Astrocyte (in vitro differentiated cells and primary cell): Measurements from ENCODE around the gene CORIN. TPM values are rescaled to one million over a fixed set of nuclear protein-coding genes. Genes with fewer than 3 reads are reported as not detected.

Experiments
- DNase-seq: peaks from one replicate; pipeline ENCODE4 v3.0.0-alpha.2; 2010; ENCODE audit warnings: low read depth
- FAIRE-seq: peaks from 2 replicates; lab custom pipeline; 2011; peaks lifted over from hg19 to GRCh38; lab: Jason Lieb, UNC
- H2AFZ ChIP-seq: 2 replicates; pipeline ENCODE4 v1.6.0; 2012; ENCODE audit warnings: low read depth, low read length, inconsistent platforms
- H3K27ac ChIP-seq: 2 replicates; pipeline ENCODE4 v1.5.1; 2011; ENCODE audit warnings: low read depth, low read length, inconsistent platforms
- H3K27me3 ChIP-seq: 2 replicates; pipeline ENCODE4 v1.6.0; 2011; ENCODE audit warnings: low read length, inconsistent platforms; ENCODE audit not compliant: insufficient read depth
- H3K36me3 ChIP-seq: 2 replicates; pipeline ENCODE4 v1.5.1; 2011; ENCODE audit warnings: low read length, inconsistent platforms; ENCODE audit not compliant: insufficient read depth
- H3K4me1 ChIP-seq: 2 replicates; pipeline ENCODE4 v1.5.1; 2011; ENCODE audit warnings: low read length, inconsistent platforms; ENCODE audit not compliant: insufficient read depth
- H3K4me2 ChIP-seq: 2 replicates; pipeline ENCODE4 v1.6.0; 2012; ENCODE audit warnings: low read length, inconsistent platforms
- H3K4me3 ChIP-seq: 2 replicates; pipeline ENCODE4 v1.5.1; 2011; ENCODE audit warnings: low read depth, mild to moderate bottlenecking, low read length, inconsistent platforms; ENCODE audit not compliant: insufficient read depth
- H3K79me2 ChIP-seq: 2 replicates; pipeline ENCODE4 v1.6.0; 2012; ENCODE audit warnings: mild to moderate bottlenecking, low read length, inconsistent platforms; ENCODE audit not compliant: insufficient read depth
- H3K9ac ChIP-seq: 2 replicates; pipeline ENCODE4 v1.6.0; 2012; ENCODE audit warnings: mild to moderate bottlenecking, low read length, inconsistent platforms
- H3K9me3 ChIP-seq: 2 replicates; pipeline ENCODE4 v1.5.1; 2012; ENCODE audit warnings: low read depth, mild to moderate bottlenecking, low read length, inconsistent platforms; ENCODE audit not compliant: insufficient read depth
- H4K20me1 ChIP-seq: 2 replicates; pipeline ENCODE4 v1.6.0; 2012; ENCODE audit warnings: low read length, inconsistent platforms; ENCODE audit not compliant: insufficient read depth
- H3K27ac Mint-ChIP-seq: one replicate; pipeline ENCODE4 v1.8.0; 2021; ENCODE audit warnings: mild to moderate bottlenecking, mixed read lengths; ENCODE audit not compliant: unreplicated experiment
- H3K27me3 Mint-ChIP-seq: one replicate; pipeline ENCODE4 v1.8.0; 2021; ENCODE audit warnings: low read depth, mixed read lengths; ENCODE audit not compliant: unreplicated experiment
- H3K36me3 Mint-ChIP-seq: one replicate; pipeline ENCODE4 v1.8.0; 2021; ENCODE audit warnings: low read depth, mixed read lengths; ENCODE audit not compliant: unreplicated experiment
- H3K4me1 Mint-ChIP-seq: one replicate; pipeline ENCODE4 v1.8.0; 2021; ENCODE audit warnings: low read depth, mixed read lengths; ENCODE audit not compliant: unreplicated experiment
- H3K4me3 Mint-ChIP-seq: one replicate; pipeline ENCODE4 v1.8.0; 2021; ENCODE audit warnings: mild to moderate bottlenecking, moderate library complexity, mixed read lengths; ENCODE audit not compliant: unreplicated experiment
- H3K9me3 Mint-ChIP-seq: one replicate; pipeline ENCODE4 v1.8.0; 2021; ENCODE audit warnings: mild to moderate bottlenecking, mixed read lengths; ENCODE audit not compliant: unreplicated experiment
- EZH2 ChIP-seq: IDR thresholded peaks from 2 replicates; pipeline ENCODE4 v1.6.1; 2012; ENCODE audit warnings: mild to moderate bottlenecking, low read length, inconsistent platforms; ENCODE audit not compliant: insufficient read depth
- total RNA-seq: library from RNA; stranded (reverse); gene quantifications from 2 replicates; pipeline ENCODE4 v1.2.1, GENCODE V29; 2021
- TF ChIP-seq, protein P1 (sequence below): IDR thresholded peaks from 2 replicates; pipeline ENCODE4 v1.5.1; 2011; ENCODE audit warnings: low read depth, mild to moderate bottlenecking, inconsistent platforms, low read length, moderate library complexity; ENCODE audit not compliant: insufficient read depth

CORIN gene
- total RNA-seq, 1 donor from 2014 or later: 0.20 TPM

DNA sequence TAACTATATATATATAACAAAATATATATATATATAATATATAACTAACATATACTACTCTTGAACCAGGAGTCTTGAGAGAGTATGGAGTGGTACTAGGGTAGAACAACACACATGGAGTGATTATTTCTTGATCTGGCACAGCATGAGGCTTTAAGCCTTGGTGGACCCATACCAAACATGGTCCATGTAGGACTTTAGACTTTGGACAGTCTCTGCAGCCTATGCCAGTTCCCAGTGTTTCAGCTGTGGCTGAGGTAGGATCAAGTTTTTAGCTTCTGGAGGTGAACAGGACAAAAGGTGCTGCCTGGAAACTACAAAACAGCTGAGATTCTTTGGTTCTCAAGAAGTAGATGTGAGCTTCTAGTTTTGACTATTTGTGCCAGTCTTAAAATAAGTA lies 20.6 kb downstream of the CORIN start:
- Histone ChIP-seq H3K4me3 (no peak overlapping the region), H4K20me1 (no peaks in the 10 kb centered on the region), H3K27me3 (no peaks in the 10 kb centered on the region), H3K27ac (no peak overlapping the region), H3K36me3 (no peaks in the 10 kb centered on the region), H3K4me1 (no peaks in the 10 kb centered on the region), H2AFZ (no peak overlapping the region), H3K9me3 (no peaks in the 10 kb centered on the region), H3K9ac (no peak overlapping the region), H3K79me2 (no peaks in the 10 kb centered on the region), H3K4me2 (no peak overlapping the region)
- H3K36me3 Mint-ChIP-seq: no peaks in the 10 kb centered on the region
- H3K4me1 Mint-ChIP-seq: peaks cover 2% of the 10 kb centered on the region
- TF ChIP-seq, protein P1, sequence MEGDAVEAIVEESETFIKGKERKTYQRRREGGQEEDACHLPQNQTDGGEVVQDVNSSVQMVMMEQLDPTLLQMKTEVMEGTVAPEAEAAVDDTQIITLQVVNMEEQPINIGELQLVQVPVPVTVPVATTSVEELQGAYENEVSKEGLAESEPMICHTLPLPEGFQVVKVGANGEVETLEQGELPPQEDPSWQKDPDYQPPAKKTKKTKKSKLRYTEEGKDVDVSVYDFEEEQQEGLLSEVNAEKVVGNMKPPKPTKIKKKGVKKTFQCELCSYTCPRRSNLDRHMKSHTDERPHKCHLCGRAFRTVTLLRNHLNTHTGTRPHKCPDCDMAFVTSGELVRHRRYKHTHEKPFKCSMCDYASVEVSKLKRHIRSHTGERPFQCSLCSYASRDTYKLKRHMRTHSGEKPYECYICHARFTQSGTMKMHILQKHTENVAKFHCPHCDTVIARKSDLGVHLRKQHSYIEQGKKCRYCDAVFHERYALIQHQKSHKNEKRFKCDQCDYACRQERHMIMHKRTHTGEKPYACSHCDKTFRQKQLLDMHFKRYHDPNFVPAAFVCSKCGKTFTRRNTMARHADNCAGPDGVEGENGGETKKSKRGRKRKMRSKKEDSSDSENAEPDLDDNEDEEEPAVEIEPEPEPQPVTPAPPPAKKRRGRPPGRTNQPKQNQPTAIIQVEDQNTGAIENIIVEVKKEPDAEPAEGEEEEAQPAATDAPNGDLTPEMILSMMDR: no peak
- TF ChIP-seq EZH2: no peak
- H3K9me3 Mint-ChIP-seq: peaks cover 3% of the 10 kb centered on the region
- DNase-seq (no peak), FAIRE-seq (no peak)
- no peaks in the 10 kb centered on the region for H3K27me3 Mint-ChIP-seq
- H3K27ac Mint-ChIP-seq: no peak overlapping the region
- no peak overlapping the region for H3K4me3 Mint-ChIP-seq

- Histone ChIP-seq H3K36me3 (no peaks in the 10 kb centered on the region), H3K4me1 (no peaks in the 10 kb centered on the region), H3K9me3 (no peaks in the 10 kb centered on the region), H2AFZ (no peak overlapping the region), H3K27ac (no peak overlapping the region), H3K4me2 (no peak overlapping the region), H3K79me2 (no peaks in the 10 kb centered on the region), H3K4me3 (no peak overlapping the region), H3K27me3 (no peaks in the 10 kb centered on the region), H4K20me1 (no peaks in the 10 kb centered on the region), H3K9ac (no peak overlapping the region)
- Mint-ChIP-seq H3K27me3 (no peaks in the 10 kb centered on the region), H3K36me3 (no peaks in the 10 kb centered on the region), H3K9me3 (peaks cover 3% of the 10 kb centered on the region), H3K4me3 (no peak overlapping the region), H3K27ac (no peak overlapping the region), H3K4me1 (peaks cover 2% of the 10 kb centered on the region)
- FAIRE-seq: no peak
- no peak for TF ChIP-seq EZH2
- TF ChIP-seq, protein P1: no peak
- DNase-seq: no peak
These were observed 21.1 kb downstream of the CORIN start for GRCh38 chr4:47816748-47817147.

DNA sequence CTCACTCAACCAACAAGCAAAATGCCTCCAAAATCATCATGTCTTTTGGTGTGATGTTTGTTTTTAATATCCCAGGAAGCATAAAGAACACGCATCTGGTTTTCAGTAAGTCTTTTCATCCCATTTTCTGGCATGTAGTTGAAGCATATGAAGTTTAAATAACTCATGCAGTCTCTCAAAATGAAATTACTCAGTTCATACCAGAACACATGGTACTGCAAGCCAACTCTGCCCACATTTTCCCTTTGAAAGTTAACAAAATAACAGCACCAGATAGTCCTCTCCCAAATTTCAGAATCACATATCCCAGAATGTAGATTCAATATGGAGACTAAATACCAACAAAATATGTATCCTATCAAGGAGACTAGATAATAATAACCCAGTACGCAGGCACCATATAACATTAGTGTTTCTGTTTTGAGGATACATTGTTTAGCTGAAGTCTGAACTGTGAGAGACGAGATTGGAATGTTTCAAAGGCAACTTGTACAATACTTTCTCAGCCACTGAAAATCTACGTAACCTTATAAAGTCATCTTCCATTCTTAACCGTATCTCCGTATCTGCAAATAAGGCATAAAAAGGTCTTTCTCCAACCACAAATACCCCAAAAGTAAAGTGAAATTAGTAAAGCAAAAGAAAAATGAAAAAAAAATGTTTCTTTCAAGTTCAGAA lies 23.1 kb downstream of the CORIN start:
- Histone ChIP-seq H3K36me3 (no peaks in the 10 kb centered on the region), H3K79me2 (no peaks in the 10 kb centered on the region), H3K4me2 (no peak overlapping the region), H3K9me3 (no peaks in the 10 kb centered on the region), H4K20me1 (no peaks in the 10 kb centered on the region), H2AFZ (no peak overlapping the region), H3K4me1 (no peaks in the 10 kb centered on the region), H3K27ac (no peak overlapping the region), H3K27me3 (no peaks in the 10 kb centered on the region), H3K9ac (no peak overlapping the region), H3K4me3 (no peak overlapping the region)
- TF ChIP-seq, protein P1: no peak
- TF ChIP-seq EZH2: no peak
- Mint-ChIP-seq H3K27me3 (no peaks in the 10 kb centered on the region), H3K4me3 (no peak overlapping the region), H3K4me1 (peaks cover 2% of the 10 kb centered on the region), H3K27ac (peak overlapping the region; percentile 70), H3K9me3 (peaks cover 3% of the 10 kb centered on the region), H3K36me3 (no peaks in the 10 kb centered on the region)
- no peak for DNase-seq
- no peak for FAIRE-seq
